Esophagus muscularis mucosa (tissue), 4 donors: Measurements from ENCODE around the gene CDK14. TPM values are rescaled to one million over a fixed set of nuclear protein-coding genes. Genes with fewer than 3 reads are reported as not detected.
"Not testable (repeated sequence)": the region's sequence is repeated elsewhere in the genome, so short reads cannot be mapped to it uniquely, and the experiment has no call there.

ENCODE experiments used
- DNase-seq: peaks from one replicate; pipeline ENCODE4 v3.0.0-alpha.2; 2017; ENCODE audit errors: extremely low spot score
- H3K27ac ChIP-seq, 4 donors: fragments of 200-600 bp; sonication (generic); replicated peaks in 1 of 4; 1 replicate in 3 of 4; 2 replicates in 1 of 4; pipeline ENCODE4 v1.5.1; 2016 to 2019; ENCODE audit warnings: mild to moderate bottlenecking in 1 of 4
- H3K27me3 ChIP-seq, 4 donors: fragments of 200-600 bp; sonication (generic); one replicate each; pipeline versions ENCODE4 v1.5.1 to v1.6.0; 2016 to 2019
- H3K36me3 ChIP-seq, 4 donors: fragments of 200-600 bp; sonication (generic); one replicate each; pipeline ENCODE4 v1.5.1; 2016 to 2019
- H3K4me1 ChIP-seq, 4 donors: fragments of 200-600 bp; sonication (generic); one replicate each; pipeline ENCODE4 v1.5.1; 2016 to 2019
- H3K4me3 ChIP-seq, 4 donors: fragments of 200-600 bp; sonication (generic); 1 replicate in 2 of 4; 2 replicates in 2 of 4; pipeline ENCODE4 v1.5.1; 2016 to 2019; ENCODE audit warnings: mild to moderate bottlenecking in 4 of 4, moderate library complexity in 1 of 4
- H3K9me3 ChIP-seq, 4 donors: fragments of 200-600 bp; sonication (generic); 1 replicate in 3 of 4; 2 replicates in 1 of 4; pipeline ENCODE4 v1.5.1; 2016 to 2019
- CTCF ChIP-seq, 3 experiments: fragments of 200-600 bp in 2 of 3; fragments of 450-650 bp in 1 of 3; sonication (generic) in 2 of 3; IDR thresholded peaks; one replicate each; pipeline ENCODE4 v1.5.1; 2017 to 2019; ENCODE audit warnings: antibody characterized with exemption in 3 of 3, mild to moderate bottlenecking in 2 of 3, moderate library complexity in 1 of 3
- EP300 ChIP-seq: sonication (generic); formaldehyde crosslinking; IDR thresholded peaks from one replicate; pipeline ENCODE4 v1.6.1; 2017; ENCODE audit warnings: antibody characterized with exemption
- POLR2A ChIP-seq: fragments of 450-650 bp; IDR thresholded peaks from one replicate; pipeline ENCODE4 v1.6.1; 2017; ENCODE audit warnings: antibody characterized with exemption, moderate library complexity, mild to moderate bottlenecking, low read depth
- POLR2AphosphoS5 ChIP-seq, 2 donors: sonication (generic); formaldehyde crosslinking; IDR thresholded peaks; one replicate each; pipeline ENCODE4 v1.6.1; 2017; ENCODE audit warnings: antibody characterized with exemption in 2 of 2
- WGBS: methylation state at CpG from one replicate; pipeline ENCODE4 v1.1.5; 2018; 5-methylcytosine and 5-hydroxymethylcytosine counted together
- intact Hi-C: fragments of 100-400 bp; cut with DNase I; formaldehyde crosslinking; loops from one replicate; pipeline ENCODE4 v1.15.1; 2023
- total RNA-seq, 4 donors: library from RNA; depleted of rRNA; stranded (reverse); fragments of >200 nt; gene quantifications; one replicate each; pipeline versions ENCODE4 v1.1.0 to v1.2.1, GENCODE V29; 2016

The CDK14 gene
- total RNA-seq, 4 donors from 2014 or later: 9.6 to 17.7 (median 14.3) TPM

GRCh38 chr7:90755041-90755440 lies 158.9 kb downstream of the CDK14 start:
- no peak overlapping the region for H3K27ac ChIP-seq
- H3K9me3 ChIP-seq: no peaks in the 10 kb centered on the region
- intact Hi-C loops: no loop called here
- H3K27me3 ChIP-seq: no peaks in the 10 kb centered on the region
- TF ChIP-seq POLR2AphosphoS5 (IDR thresholded peaks at IDR 0.05) (no peak), CTCF (IDR thresholded peaks at IDR 0.05) (no peak), EP300 (no peak), POLR2A (no peak)
- no peak for DNase-seq
- H3K4me3 ChIP-seq: no peak overlapping the region
- H3K36me3 ChIP-seq: no peaks in the 10 kb centered on the region
- 95% methylated on average over 3 of the region's 3 CpGs for WGBS
- peaks cover 0 to 6% (median 0%) of the 10 kb centered on the region in 4 donors for H3K4me1 ChIP-seq

- WGBS: 94% methylated on average over 1 of the region's 1 CpG
- Histone ChIP-seq H3K9me3 (no peaks in the 10 kb centered on the region), H3K4me1 (peaks cover 0 to 6% (median 0%) of the 10 kb centered on the region in 4 donors), H3K36me3 (no peaks in the 10 kb centered on the region), H3K27me3 (no peaks in the 10 kb centered on the region), H3K4me3 (no peak overlapping the region), H3K27ac (no peak overlapping the region)
- no peak for TF ChIP-seq POLR2A
- TF ChIP-seq CTCF (IDR thresholded peaks at IDR 0.05): no peak
- no peak for TF ChIP-seq POLR2AphosphoS5 (IDR thresholded peaks at IDR 0.05)
- TF ChIP-seq EP300: no peak
- DNase-seq: no peak
- intact Hi-C loops: no loop called here
These were observed 160.2 kb downstream of the CDK14 start for GRCh38 chr7:90756366-90756765.

DNA sequence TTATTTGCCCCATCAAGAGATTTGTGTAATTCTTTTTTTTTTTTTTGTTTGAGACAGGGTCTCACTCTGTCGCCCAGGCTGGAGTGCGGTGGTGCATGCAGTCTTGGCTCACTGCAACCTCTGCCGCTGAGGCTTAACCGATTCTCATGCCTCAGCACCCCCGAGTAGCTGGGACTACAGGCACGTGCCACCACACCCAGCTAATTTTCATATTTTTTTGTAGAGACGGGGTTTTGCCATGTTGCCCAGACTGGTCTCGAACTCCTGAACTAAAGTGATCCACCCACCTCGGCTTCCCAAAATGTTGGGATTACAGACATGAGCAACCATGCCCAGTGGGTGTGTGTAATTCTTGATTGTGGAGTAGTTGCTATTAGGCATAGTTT lies 161.4 kb downstream of the CDK14 start:
- H3K9me3 ChIP-seq, intact Hi-C loops, H3K27me3 ChIP-seq, H3K4me1 ChIP-seq, H3K27ac ChIP-seq, DNase-seq, H3K36me3 ChIP-seq, H3K4me3 ChIP-seq: not testable (repeated sequence)
- WGBS: 96% methylated on average over 9 of the region's 9 CpGs

- no peaks in the 10 kb centered on the region for H3K27me3 ChIP-seq
- no peak for DNase-seq
- no peak overlapping the region for H3K27ac ChIP-seq
- no peak overlapping the region for H3K4me3 ChIP-seq
- 87% methylated on average over 6 of the region's 6 CpGs for WGBS
- no peak for TF ChIP-seq EP300
- TF ChIP-seq POLR2A: no peak
- TF ChIP-seq POLR2AphosphoS5 (IDR thresholded peaks at IDR 0.05): no peak
- TF ChIP-seq CTCF (IDR thresholded peaks at IDR 0.05): no peak
- H3K9me3 ChIP-seq: no peaks in the 10 kb centered on the region
- intact Hi-C loops: no loop called here
- H3K4me1 ChIP-seq: peaks cover 0 to 6% (median 0%) of the 10 kb centered on the region in 4 donors
- no peaks in the 10 kb centered on the region for H3K36me3 ChIP-seq
These were observed 162.9 kb downstream of the CDK14 start for GRCh38 chr7:90758933-90759562.

DNA sequence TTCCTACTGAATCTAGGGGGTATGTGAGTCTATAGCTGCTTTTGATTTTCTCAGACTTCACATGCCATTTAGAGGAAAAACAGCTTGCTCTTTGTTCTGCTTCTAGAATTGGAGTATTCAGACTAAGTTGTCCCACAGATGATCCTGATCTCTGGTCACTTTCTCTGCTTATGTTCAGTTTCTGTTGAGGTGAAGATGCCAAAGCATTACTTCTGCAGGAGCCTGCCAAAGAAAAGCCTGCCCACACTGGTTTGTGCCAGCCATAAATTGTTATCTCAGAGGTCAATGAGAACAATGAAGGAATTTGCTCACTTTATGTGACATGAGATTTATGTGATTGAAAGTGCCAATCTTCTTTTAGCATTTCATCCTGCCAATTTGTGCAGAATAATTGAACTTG lies 163.6 kb downstream of the CDK14 start:
- Histone ChIP-seq H3K4me3 (no peak overlapping the region), H3K36me3 (no peaks in the 10 kb centered on the region), H3K27ac (no peak overlapping the region), H3K27me3 (no peaks in the 10 kb centered on the region), H3K9me3 (no peaks in the 10 kb centered on the region), H3K4me1 (peaks cover 0 to 6% (median 0%) of the 10 kb centered on the region in 4 donors)
- DNase-seq: no peak
- intact Hi-C loops: no loop called here
- no peak for TF ChIP-seq POLR2A
- TF ChIP-seq CTCF (IDR thresholded peaks at IDR 0.05): no peak
- no peak for TF ChIP-seq EP300
- no peak for TF ChIP-seq POLR2AphosphoS5 (IDR thresholded peaks at IDR 0.05)
